Hindlimb muscle (tissue), 1 donor: ENCODE measurements around the gene ASIP. TPM values are rescaled to one million over a fixed set of nuclear protein-coding genes. Genes with fewer than 3 reads are reported as not detected.

Experiments
- DNase-seq: peaks from one replicate; pipeline ENCODE4 v3.0.0-alpha.2; 2013
- polyA plus RNA-seq: library from polyadenylated mRNA; unstranded; fragments of 120-200 nt; gene quantifications from one replicate; pipeline ENCODE4 v1.2.1, GENCODE V29; 2013; ENCODE audit not compliant: insufficient read length

Gene ASIP
- polyA plus RNA-seq, 1 donor: 0.68 TPM

- peak; percentile 82 for DNase-seq
Observed at GRCh38 chr20:34312544-34313217, 71.5 kb downstream of the ASIP start.

GRCh38 chr20:34315236-34315635 lies 74.0 kb downstream of the ASIP start:
- DNase-seq: no peak

DNA sequence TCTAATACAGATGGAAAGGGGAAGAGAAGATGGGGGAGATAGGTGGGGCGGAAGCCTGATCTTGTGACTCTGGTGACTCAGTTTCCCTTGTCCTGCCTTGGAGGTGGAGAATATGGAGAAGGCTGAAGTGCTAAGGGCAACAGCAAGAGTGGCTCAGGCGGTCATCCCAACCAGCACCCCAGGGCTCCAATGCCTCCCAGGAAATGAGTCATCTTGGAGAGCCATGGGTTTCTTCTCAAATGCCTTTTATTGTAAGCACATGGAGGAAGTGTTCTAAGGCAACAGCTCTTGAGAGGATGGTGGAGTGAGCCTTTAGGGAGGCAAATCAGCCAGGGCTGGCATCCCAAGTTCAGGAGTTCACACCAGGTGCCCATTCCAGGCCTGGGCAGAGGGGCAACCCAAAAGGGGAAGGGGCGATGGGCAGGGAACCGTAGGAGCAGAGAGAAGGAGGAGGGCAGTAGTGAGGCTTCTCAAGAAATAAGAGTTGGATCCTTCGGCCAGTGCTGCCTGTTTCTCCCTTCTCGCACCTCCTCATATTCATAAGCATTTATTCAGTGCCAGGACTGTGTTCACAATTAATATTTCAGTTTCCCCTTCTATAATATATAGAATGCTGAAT lies 75.1 kb downstream of the ASIP start:
- DNase-seq: no peak

Other genes with a start within 250 kb of the ASIP start
- gene RALY, start 247.5 kb upstream of the ASIP start, polyA plus RNA-seq: 136 TPM
- gene EIF2S2, start 129.2 kb upstream of the ASIP start, polyA plus RNA-seq: 41.2 TPM
- gene AHCY, start 61.9 kb downstream of the ASIP start, polyA plus RNA-seq: 206 TPM
- gene ITCH, start 121.8 kb downstream of the ASIP start, polyA plus RNA-seq: 26.6 TPM